Measurements from ENCODE around the gene GPER1. TPM values are rescaled to one million over a fixed set of nuclear protein-coding genes. Genes with fewer than 3 reads are reported as not detected.

GPER1 gene
- total RNA-seq, 2 experiments from 2014 or later: not detected

DNA sequence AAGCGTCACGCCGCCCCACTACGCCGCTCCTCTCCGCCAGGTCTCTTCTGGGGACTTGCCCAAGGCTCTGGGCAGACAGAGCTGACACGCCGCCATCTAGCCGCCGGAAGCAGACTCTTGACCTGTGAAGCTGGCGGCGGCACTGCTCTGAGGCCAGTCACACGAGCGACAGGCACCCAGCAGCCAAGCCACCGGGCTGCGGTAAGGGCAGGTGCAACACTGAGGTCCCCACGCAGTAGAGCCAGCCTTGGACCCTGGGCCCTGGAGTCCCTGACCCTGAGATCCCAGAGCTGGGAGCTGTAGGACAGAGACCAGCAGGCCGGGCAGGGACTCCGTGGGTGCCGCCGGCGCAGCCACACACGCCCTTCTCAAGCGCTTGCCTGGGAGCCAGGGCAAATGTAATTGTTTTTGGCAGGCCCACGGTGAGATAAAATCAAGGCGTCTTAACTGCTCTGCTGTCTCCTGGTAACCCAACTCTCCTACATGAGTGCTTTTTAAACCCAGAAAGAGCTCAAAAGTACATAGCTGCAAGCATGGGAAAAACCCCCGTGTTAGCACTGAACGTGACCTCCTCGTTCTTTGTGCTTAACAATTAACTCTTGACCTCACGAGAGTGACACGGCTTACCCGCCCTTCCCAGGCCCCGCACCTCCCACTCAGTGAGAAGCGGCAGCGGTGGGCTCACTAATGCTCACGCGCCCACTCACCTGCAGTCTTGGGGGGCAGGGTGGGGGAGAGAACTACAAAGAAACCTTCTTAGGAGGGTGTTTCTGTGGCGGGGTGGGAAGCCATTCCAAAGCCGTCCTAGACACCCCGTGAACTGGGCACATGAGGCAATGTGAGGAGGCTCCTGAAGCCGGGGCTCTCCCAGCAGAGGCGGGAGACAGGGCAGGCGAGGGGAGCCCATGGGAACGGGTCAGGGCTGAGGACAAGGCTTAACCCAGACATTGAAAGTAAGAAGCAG is 8.5 kb downstream of the GPER1 start:
- CTCF ChIA-PET: interaction anchor here (0.6 kb wide), 1 partner anchor 92 kb away, joined by 5 read pairs; no protein-coding TSS in a partner anchor
- POLR2A ChIA-PET: no interaction called here

DNA sequence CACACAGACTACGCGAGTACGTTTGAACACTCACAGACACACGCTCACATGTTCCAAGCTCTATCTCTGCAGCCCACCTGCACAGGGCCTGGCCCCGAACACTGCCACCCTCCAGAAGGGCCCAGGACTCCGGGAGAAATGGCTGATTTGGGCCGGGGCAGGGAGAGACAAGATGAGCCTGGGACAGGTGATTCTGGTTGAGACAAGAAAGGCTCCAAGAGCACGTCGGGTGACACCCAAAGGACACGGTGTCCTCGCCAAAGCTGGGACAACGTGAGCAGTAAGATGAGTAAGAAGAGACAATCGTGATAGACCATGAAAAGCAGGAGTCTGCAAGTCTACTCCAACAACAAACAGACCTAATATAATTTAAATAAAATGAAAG is 9.2 kb downstream of the GPER1 start:
- ChIA-PET POLR2A (no interaction called here), CTCF (no interaction called here)

DNA sequence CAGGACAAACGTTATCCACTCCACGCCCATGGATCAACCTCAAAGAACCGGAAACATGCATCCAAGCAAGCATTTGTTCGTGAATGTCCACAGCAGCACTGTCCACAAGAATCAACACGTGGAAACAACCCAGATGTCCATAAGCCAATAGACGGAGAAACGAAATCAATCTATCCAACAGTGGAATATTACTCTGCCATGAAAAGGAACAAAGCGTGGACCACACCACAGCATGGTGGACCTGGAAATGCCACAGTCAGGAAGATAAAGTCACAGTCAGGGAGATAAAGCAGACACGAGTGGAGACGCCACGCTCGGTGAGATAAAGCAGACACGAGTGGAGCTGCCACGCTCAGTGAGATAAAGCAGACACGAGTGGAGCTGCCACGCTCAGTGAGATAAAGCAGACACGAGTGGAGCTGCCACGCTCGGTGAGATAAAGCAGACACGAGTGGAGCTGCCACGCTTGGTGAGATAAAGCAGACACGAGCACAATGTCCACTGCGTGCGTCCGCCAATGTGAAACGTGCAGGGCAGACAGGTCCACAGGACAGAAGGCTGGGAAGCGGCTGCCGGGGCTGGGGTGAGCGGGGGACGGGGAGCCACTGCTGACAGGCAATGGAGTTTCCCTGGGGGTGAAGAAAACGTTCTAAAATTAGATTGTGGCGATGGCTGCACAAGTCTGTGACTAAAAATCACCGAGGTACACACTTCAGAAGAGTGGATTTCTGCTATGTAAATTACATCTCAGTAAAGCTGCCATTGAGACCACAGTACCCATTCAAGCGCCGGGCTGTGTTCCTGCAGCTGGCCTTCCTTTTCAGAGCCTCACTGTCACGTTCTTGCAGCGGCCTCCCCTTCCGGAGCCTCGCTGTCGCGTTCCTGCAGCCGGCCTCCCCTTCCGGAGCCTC is 10.6 kb downstream of the GPER1 start:
- ChIA-PET CTCF (no interaction called here), POLR2A (no interaction called here)

DNA sequence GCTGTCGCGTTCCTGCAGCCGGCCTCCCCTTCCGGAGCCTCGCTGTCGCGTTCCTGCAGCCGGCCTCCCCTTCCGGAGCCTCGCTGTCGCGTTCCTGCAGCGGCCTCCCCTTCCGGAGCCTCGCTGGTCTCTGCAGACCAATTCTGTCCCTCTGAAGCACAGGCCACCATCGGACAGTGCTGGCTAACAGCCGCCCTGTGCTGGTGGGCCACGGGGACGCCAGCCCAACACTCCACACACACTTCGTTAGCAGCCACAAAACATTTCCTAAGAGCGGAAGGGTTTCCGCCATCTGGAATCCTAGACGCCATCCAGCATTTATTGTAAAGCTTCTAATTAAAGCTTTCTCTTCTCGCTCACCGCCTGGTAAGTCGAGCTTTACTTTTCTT is 11.2 kb downstream of the GPER1 start:
- CTCF ChIA-PET: no interaction called here

DNA sequence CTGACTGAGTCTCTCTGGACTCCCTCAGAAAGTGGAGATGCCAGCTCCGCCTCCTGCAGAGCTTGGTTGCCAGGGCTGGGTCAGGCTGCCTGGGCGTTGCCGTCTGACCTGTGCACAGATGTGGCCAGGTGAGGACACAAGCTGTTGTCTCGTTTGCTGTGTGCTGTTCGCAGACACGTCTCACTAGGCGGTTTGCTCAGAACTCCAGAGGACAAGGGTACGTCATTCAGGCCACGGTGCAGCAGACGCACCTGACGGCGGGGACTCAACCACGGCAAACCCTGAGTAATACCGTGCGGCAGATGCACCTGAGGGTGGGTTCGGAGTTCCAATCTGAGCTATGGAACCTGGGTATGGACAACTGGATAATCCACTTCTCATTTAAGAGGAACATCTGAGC is 11.7 kb downstream of the GPER1 start:
- CTCF ChIA-PET: no interaction called here
- POLR2A ChIA-PET: no interaction called here

More for the DNA sequence above, 11.2 kb downstream of the GPER1 start:
- POLR2A ChIA-PET: no interaction called here

DNA sequence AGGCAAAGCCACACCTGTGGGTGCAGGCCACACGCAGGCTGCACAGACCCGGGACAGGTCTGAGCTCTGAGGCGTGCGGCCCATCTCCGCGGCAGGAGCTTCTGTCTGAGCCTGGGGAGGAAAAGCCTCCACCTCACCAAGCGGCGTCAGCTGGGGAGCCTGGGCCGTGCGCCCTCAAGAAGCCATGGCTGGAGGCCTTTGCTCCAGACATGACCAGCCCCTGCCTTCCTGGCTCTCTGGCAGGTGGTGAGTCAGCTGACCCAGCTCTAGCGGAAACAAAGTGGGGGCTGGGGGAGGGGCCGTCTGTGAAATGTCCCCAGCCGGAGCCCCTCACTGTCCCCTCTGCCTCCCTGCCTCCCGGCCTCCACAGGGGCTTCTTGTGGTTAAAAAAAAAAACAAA is 12.5 kb downstream of the GPER1 start:
- ChIA-PET CTCF (no interaction called here), POLR2A (no interaction called here)

DNA sequence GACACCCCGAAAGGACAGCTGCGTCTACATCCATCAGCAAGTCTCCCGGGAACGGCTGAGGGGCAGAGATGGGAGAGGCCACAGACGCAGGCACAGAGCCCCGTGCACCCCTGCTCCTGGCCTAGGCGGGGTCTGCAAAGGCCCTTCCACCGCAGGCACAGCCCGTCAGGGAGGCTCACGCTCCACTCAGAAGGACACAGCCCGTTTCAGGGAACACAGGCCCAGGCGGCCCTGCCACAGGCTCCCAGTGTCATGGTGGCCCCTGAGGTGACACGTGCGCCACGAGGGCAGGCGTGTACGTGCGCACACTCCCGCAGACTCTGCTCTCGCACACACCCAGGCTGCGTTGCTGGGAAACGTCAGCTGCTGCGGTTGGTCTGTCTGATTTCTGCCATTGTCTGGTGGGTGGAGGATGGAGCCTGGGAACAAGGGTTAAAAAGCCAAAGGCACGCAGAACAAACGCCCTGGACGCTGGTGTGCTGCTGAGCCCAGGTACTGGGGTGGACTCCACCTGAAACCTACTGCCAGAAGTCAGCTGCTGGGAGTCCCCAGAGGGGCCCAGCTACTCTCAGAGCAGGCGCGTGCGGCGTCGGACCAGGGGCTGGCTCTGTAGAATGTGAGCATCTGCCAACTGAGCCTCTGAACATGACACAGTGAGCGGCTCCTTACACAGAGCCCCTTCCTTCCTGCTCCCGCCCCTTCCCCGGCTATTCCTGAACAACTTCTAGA is 13.1 kb downstream of the GPER1 start:
- CTCF ChIA-PET: no interaction called here
- POLR2A ChIA-PET: no interaction called here

DNA sequence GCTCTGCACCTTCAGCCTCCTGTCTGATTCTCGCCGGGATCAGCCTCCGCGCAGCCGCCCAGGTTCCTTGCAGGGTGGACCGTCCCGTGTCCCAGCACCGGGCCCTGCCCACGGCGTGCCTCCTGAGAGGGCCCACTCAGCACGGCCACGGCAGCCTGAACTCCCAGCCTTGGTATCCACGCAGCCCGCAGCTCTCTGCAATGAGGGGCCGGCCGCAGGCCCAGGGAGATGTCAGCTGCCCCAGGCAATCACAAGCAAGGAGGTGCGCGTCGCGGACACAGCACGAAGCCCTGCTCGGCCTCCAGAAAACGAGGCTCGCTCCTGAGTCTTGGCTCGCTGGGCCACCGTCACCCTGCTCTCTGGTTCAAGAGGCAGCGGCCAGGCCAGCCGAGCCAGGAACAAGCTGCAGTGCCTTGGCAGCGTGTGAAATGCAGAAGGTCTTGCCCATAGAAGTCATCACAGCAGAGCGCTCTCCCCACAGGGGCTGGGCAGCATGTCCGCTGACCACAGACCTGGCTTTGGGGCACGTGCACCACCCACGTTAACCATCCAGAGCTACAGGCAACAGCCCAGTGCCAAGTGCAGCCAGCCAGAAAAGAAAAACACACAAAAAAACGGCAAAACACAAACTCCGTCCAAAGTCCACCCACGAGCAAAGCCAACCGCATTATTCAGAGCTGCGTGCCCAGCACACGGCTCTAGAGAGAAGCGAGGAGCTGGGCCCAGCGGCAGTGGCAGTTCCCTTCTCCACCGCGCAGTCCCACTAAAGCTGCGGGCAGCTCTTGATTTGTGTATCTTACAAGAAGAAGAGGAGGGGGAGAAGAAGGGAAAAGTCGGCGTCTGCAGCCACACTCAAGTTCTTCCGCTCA is 13.9 kb downstream of the GPER1 start:
- ChIA-PET POLR2A (no interaction called here), CTCF (interaction anchor here (0.6 to 3.0 kb wide), 3 partner anchors 36 to 107 kb away, joined by 4 to 11 read pairs (median 11); a partner anchor contains a TSS)

DNA sequence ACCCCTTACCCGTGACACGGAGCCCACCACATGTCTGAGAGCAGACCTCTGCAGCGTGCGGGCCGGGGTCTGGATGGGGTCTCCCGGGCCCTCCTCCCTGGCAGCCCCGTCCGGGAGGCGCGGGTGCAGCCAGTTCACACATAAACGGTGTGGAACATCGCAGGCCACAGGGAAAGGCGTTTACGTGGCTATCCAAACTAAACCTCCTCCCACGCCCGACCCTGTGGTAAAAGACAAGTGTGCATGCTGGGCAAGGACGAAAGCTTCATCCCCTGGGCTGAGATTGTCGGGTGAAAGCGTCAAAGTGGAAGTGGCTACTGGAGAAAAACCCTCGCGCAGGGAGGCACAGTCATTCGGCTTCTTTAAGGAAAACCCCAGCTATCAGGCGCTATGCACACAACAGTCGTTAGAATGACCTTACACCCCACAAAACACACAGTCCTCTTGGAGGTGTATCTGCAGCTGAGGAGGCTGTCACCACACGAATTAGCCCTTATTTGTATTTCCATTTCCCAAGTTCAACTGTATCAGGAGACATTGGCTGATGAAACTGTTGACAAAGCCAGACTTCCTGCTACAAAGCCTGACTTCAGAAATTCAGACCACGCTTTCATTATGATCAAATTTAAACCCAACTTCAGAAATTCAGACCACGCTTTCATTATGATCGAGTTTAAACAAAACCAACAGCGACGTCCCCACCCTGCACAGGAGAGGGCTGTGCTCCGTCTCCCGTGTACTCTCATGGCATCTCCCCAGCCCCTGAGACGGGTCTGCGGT is 15.3 kb downstream of the GPER1 start:
- CTCF ChIA-PET: interaction anchor here (0.9 to 3.0 kb wide), 5 partner anchors 17 to 110 kb away, joined by 4 to 11 read pairs (median 8); a partner anchor contains a TSS

DNA sequence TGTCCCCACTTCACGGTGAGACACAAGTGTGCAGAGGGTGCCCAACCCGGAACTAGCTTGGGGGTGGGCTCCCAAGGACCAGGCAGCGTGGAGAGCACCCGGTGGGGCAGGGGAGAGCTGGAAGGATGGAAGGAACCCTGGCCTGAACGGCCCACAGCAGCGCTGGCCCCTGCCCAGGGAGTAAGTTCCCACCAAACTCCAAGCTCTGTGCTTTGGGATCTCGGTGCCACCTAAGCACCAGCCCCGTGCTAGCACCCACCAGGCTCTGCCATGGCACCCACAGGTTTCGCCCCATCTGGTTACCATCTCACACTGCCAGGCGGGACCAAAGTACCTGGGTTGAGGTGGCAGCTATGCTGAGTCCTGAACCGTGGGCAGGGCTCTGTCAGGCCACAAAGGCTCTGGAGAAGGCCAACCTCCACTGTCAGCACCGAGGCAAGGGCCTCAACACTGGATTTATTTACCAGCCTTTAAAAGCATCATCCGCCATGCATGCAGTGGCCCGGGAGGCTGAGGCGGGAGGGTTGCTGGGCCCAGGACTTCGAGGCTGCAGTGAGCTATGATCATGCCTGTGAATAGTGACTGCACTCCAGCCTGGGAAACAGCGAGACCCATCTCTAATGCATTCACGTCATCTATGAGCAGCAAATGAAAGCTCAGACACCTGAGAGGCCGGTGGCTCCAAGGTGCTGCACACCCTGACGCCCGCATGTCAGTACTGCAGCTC is 16.0 kb downstream of the GPER1 start:
- CTCF ChIA-PET: interaction anchor here (0.9 to 3.0 kb wide), 5 partner anchors 18 to 110 kb away, joined by 4 to 11 read pairs (median 8); a partner anchor contains a TSS

More for the DNA sequence above, 15.3 kb downstream of the GPER1 start:
- POLR2A ChIA-PET: interaction anchor here (1.6 kb wide), 1 partner anchor 35 kb away, joined by 6 read pairs; a partner anchor contains a TSS

DNA sequence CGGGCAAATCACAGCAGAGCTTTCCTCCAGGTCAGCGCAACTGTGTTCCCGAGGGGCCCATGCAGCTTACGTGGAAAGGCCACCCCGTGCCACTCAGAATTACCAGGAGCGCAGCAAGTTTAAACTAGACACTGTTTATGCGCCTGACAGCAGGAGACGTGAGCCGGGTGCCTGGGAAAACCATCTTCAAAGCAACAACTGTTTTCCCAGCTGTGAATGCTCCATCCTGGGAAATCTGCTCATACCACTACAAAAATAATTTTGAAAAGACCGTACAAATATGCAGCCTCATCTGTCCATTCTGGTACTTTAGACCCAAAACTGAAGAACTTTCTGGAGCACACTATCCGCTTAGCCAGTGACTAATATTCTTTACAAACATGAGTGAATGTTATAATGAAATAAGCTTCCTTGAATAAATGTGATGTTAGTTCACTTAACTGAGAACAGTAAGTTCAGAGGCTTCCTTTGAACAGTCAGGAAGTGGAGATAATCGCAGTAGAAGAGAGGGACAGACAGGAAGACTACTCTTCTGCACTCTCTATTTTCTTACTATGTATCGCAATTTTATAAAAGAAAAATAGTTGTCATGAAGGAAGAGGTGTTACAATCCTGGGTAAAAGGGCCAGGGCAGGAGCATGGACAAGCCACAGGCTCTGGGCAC is 16.7 kb downstream of the GPER1 start:
- ChIA-PET POLR2A (no interaction called here), CTCF (interaction anchor here (0.7 to 3.0 kb wide), 5 partner anchors 19 to 73 kb away, joined by 5 to 11 read pairs (median 8); a partner anchor contains a TSS)

More for the DNA sequence above, 16.0 kb downstream of the GPER1 start:
- POLR2A ChIA-PET: interaction anchor here (1.6 kb wide), 1 partner anchor 34 kb away, joined by 6 read pairs; a partner anchor contains a TSS

DNA sequence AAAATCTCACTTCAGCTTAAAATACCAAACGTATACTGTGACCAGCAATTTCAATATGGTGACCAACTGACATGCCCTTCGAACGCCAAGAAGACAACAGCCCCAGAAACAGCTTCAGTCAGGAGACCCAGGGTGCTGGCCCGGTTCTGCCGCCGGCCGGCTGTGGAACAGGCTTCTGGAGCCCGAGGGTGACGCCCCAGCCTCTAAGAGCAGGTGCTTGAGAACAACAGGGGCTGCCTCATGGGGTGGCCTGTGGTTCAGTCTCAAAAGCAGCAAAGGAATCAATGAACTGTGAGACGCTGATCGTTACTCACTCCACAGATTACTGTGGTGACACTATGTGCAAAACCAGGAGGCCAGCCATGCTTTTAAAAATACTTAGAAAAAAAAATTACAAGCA is 17.3 kb downstream of the GPER1 start:
- CTCF ChIA-PET: interaction anchor here (0.7 to 3.0 kb wide), 2 partner anchors 32 to 72 kb away, joined by 5 to 11 read pairs; a partner anchor contains a TSS
- POLR2A ChIA-PET: no interaction called here

DNA sequence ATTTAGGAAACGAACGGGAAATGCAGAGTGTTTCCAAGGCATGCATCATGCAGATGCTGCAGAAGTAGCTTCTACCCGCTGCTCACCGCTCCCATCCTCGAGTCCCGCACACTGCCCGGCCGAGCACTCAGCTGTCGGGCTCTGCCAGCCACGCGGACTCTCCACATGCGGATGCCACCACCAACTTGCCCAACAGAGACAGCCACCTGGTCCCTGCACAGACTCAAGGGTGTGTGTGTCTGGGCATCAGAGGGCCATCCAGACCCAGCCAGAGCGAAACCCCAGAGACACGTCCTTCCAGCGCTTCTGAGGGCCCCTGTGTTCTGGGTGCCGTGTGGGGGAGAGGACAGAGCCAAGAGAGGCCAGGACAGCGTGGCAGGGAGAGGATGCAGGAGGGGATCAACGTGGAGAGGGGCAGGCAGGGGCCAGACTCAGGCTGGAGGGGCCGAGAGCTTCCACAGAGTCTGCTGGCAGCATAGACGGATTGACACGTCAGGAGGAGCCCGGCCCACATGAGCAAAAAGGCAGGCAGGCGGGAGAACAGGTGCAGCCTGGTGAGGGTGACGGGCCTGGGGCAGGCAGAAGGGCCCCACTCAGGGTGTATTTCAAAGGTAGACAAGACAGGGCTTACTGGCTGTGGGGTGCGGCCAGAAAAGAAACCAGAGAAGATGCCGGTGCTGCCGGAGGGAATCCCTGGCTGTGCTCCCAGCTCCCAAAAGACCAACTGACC is 18.3 kb downstream of the GPER1 start:
- POLR2A ChIA-PET: no interaction called here
- CTCF ChIA-PET: no interaction called here

DNA sequence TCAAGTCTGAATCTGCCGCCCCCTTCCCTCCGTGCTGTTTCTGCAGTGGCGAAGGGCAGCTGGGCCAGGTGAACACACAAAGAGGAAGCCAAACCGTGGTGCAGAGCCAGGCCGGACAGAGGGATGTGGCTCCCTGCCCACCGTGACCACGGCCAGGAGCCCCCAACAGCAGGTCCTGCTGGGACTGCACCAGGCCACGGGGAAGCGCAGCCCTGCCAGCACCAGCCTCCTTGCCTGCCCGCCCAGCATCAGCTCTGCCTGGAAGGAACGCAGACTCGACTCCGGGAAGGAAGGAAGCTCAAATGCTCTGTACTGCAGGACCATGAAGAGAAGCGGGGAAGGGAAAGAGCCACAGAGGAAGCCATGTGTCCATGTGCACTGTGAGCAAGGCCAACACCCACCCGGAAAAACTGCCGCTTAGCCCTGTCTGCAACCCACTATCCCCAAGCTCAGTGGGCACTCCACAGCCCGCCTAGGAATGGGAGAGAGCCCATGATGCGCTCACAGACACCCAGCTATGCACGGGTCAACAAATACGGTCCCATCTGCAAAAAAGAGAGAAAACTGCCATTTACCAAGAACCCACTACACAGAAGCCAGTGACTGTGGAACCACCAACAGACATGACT is 19.0 kb downstream of the GPER1 start:
- CTCF ChIA-PET: no interaction called here

DNA sequence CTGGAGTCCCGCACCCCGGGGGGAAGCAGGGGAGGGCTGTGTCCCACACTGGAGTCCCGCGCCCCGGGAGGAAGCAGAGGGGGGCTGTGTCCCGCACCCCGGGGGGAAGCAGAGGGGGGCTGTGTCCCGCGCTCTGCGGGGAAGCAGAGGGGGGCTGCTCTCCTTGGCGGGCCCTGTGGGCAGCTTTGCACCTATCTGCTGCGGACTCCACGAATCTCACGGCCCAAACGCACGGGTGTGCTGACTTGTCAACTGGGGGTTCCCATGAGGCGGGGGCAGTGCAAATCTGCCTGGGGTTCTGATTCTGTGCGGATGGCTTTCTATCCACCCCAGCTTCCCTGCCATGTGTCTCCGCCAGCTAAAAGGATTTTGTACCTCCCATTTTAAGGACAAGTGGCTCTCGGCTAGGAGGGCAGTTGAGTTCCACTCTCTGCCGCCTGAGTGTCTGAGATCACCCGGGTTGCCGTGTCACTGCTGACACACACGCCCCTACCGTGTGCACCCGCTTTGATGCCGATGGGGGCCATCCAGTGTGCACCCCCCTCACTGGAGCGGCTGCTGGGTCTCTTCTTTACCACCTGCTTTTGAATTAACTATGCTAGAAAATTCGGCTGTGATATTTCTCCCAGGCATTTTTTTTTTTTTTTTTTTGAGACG is 20.5 kb downstream of the GPER1 start:
- POLR2A ChIA-PET: no interaction called here

More for the DNA sequence above, 19.0 kb downstream of the GPER1 start:
- POLR2A ChIA-PET: no interaction called here

More for the DNA sequence above, 20.5 kb downstream of the GPER1 start:
- CTCF ChIA-PET: interaction anchor here (0.6 kb wide), 1 partner anchor 64 kb away, joined by 3 read pairs; no protein-coding TSS in a partner anchor
